ENCODE measurements around the gene SP2.

DNA sequence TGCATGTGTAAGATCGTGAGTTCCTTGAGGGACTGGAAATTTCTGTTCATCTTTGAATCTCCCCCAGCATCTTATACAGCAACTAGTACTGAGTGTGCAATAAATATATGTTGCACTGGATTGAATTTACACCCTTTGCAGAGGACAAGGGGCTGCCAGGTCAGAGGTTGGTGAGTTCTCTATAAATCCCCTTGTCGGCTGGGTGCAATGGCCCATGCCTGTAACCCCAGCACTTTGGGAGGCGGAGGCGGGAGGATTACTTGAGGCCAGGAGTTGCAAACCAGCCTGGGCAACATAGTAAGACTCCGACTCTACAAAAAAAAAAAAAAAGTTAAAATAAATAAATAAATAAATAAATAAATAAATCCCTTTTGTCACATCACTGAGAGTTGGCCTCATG lies 35.6 kb upstream of the SP2 start:
- TF ChIP-seq EZH2phosphoT487 (IDR thresholded peaks at IDR 0.05; ENCODE audit: borderline replicate concordance, low read depth, low read length), result no peak
- TF ChIP-seq, protein P1, sequence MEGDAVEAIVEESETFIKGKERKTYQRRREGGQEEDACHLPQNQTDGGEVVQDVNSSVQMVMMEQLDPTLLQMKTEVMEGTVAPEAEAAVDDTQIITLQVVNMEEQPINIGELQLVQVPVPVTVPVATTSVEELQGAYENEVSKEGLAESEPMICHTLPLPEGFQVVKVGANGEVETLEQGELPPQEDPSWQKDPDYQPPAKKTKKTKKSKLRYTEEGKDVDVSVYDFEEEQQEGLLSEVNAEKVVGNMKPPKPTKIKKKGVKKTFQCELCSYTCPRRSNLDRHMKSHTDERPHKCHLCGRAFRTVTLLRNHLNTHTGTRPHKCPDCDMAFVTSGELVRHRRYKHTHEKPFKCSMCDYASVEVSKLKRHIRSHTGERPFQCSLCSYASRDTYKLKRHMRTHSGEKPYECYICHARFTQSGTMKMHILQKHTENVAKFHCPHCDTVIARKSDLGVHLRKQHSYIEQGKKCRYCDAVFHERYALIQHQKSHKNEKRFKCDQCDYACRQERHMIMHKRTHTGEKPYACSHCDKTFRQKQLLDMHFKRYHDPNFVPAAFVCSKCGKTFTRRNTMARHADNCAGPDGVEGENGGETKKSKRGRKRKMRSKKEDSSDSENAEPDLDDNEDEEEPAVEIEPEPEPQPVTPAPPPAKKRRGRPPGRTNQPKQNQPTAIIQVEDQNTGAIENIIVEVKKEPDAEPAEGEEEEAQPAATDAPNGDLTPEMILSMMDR (conservative IDR thresholded peaks at IDR 0.05; ENCODE audit: low read length), result no peak
